GM12878 (cell line): ENCODE data around the gene TGFB1I1. TPM values are rescaled to one million over a fixed set of nuclear protein-coding genes. Genes with fewer than 3 reads are reported as not detected.
A peak's percentile ranks its signal among the peaks of the same experiment; 100 is the strongest.

Source experiments
- ATAC-seq: fragments of 200-7000 bp; cut with Tn5 transposase; 3 replicates; pipeline ENCODE4 v1.9.1; 2020; ENCODE audit warnings: mild to moderate bottlenecking, moderate library complexity
- BruUV-seq: library from RNA; stranded (reverse); fragments of 400-500 nt; replicated peaks from 2 replicates; lab custom pipeline; 2021; lab: Mats Ljungman, UMichigan
- CTCF ChIA-PET: fragments of 300-600 bp; sonication (Branson Sonifier 250); formaldehyde crosslinking; extraction: SDS; loops from one replicate; lab custom pipeline; 2021; ENCODE audit warnings: inconsistent platforms; lab: Yijun Ruan, JAX
- POLR2A ChIA-PET: fragments of 350-600 bp; formaldehyde crosslinking; extraction: SDS; loops from one replicate; lab custom pipeline; 2021; ENCODE audit warnings: inconsistent platforms; lab: Charles Lee
- RAD21 ChIA-PET: fragments of 300-600 bp; sonication (Branson Sonifier 250); formaldehyde crosslinking; loops from one replicate; lab custom pipeline; 2023; ENCODE audit warnings: antibody characterized with exemption; ENCODE audit not compliant: unreplicated experiment; lab: Charles Lee
- SMC1A ChIA-PET: fragments of 300-600 bp; sonication (Branson Sonifier 250); formaldehyde crosslinking; loops from one replicate; lab custom pipeline; 2023; ENCODE audit not compliant: unreplicated experiment, uncharacterized antibody; lab: Charles Lee
- DNase-seq: peaks from one replicate; pipeline ENCODE4 v3.0.0-alpha.2; 2011; ENCODE audit warnings: low read depth, low spot score
- FAIRE-seq: peaks from 3 replicates; lab custom pipeline; 2011; peaks lifted over from hg19 to GRCh38; lab: Jason Lieb, UNC
- H2AFZ ChIP-seq: 2 replicates; pipeline ENCODE4 v1.6.0; 2011; ENCODE audit warnings: low read depth, low read length, control low read depth; ENCODE audit not compliant: control insufficient read depth
- H3K27ac ChIP-seq: 2 replicates; pipeline ENCODE4 v1.5.1; 2011; ENCODE audit warnings: control low read depth; ENCODE audit not compliant: control insufficient read depth, insufficient read depth
- H3K27me3 ChIP-seq, 2 experiments: replicated peaks in 1 of 2; 2 replicates each; pipeline versions ENCODE4 v1.6.0 to v1.6.1; 2011; ENCODE audit warnings: low read length in 1 of 2; ENCODE audit not compliant: control insufficient read depth in 2 of 2, insufficient read depth in 2 of 2
- H3K36me3 ChIP-seq, 2 experiments: 2 replicates each; pipeline ENCODE4 v1.5.1; 2011; ENCODE audit warnings: low read length in 1 of 2; ENCODE audit not compliant: control insufficient read depth in 2 of 2, insufficient read depth in 2 of 2
- H3K4me1 ChIP-seq: 2 replicates; pipeline ENCODE4 v1.6.1; 2011; ENCODE audit warnings: mild to moderate bottlenecking, low read length, moderate library complexity, mixed read lengths; ENCODE audit not compliant: control insufficient read depth, insufficient read depth
- H3K4me2 ChIP-seq: 2 replicates; pipeline ENCODE4 v1.6.0; 2011; ENCODE audit warnings: control low read depth; ENCODE audit not compliant: control insufficient read depth, insufficient read depth
- H3K4me3 ChIP-seq: fragments of 200-600 bp; sonication (generic); 2 replicates; pipeline ENCODE4 v1.5.1; 2016
- H3K79me2 ChIP-seq: 2 replicates; pipeline ENCODE4 v1.6.0; 2011; ENCODE audit warnings: low read length; ENCODE audit not compliant: control insufficient read depth, insufficient read depth
- H3K9ac ChIP-seq: 2 replicates; pipeline ENCODE4 v1.8.0; 2011; ENCODE audit warnings: low read length, control low read depth, mixed read lengths; ENCODE audit not compliant: control insufficient read depth, insufficient read depth
- H3K9me3 ChIP-seq: replicated peaks from 3 replicates; pipeline ENCODE4 v1.5.1; 2011; ENCODE audit warnings: mild to moderate bottlenecking, low read length; ENCODE audit not compliant: control insufficient read depth, insufficient read depth
- H4K20me1 ChIP-seq: 2 replicates; pipeline ENCODE4 v1.6.0; 2011; ENCODE audit not compliant: control insufficient read depth, insufficient read depth
- SMAD1 ChIP-seq: fragments of 450-650 bp; IDR thresholded peaks from 2 replicates; pipeline ENCODE4 v1.6.1; 2018; ENCODE audit warnings: mild to moderate bottlenecking, low read depth; ENCODE audit not compliant: partially characterized antibody
- TCF3 ChIP-seq: IDR thresholded peaks from 2 replicates; pipeline ENCODE4 v1.6.1; 2012; ENCODE audit warnings: low read depth, mild to moderate bottlenecking, low read length, borderline replicate concordance; ENCODE audit not compliant: insufficient read depth
- WGBS: methylation state at CpG from one replicate; pipeline ENCODE4 v1.1.6; 2016; ENCODE audit warnings: low lambda C conversion rate; ENCODE audit not compliant: insufficient replicate concordance, insufficient coverage; ENCODE audit errors: missing lambda C conversion rate; 5-methylcytosine and 5-hydroxymethylcytosine counted together
- in situ Hi-C: fragments of 300-500 bp; cut with MboI; formaldehyde crosslinking; loops from 9 replicates; pipeline ENCODE4 v1.14.3; 2018; ENCODE audit warnings: mixed read lengths
- intact Hi-C: fragments of 100-400 bp; cut with micrococcal nuclease; formaldehyde crosslinking; loops from one replicate; pipeline ENCODE4 v1.14.2; 2022; ENCODE audit not compliant: unreplicated experiment
- polyA plus RNA-seq, 11 experiments: library from polyadenylated mRNA; depleted of rRNA in 4 of 11; unstranded in 6 of 11; stranded (reverse) in 5 of 11; fragments of >200 nt; fragmentation: Nextera tagmentation in 4 of 11; fragmentation: Illumina TruSeq in 1 of 11; extraction: Ambion mirVana in 4 of 11; extraction: Trizol in 1 of 11; gene quantifications; 1 replicate in 1 of 11; 2 replicates in 10 of 11; pipeline versions ENCODE4 v1.2.1 to v1.2.3, GENCODE V29; 2011 to 2016; ENCODE audit warnings: inconsistent platforms in 2 of 11, missing spikeins in 2 of 11, low read depth in 1 of 11
- total RNA-seq, 4 experiments: library from RNA; depleted of rRNA in 3 of 4; stranded (reverse); fragments of >200 nt in 3 of 4; fragmentation: Illumina TruSeq in 1 of 4; extraction: Trizol in 1 of 4; gene quantifications; 2 replicates each; pipeline versions ENCODE4 v1.2.1 to v1.2.3, GENCODE V29; 2013 to 2021
- TF ChIP-seq, protein P1 (sequence below): fragments of 450-650 bp; IDR thresholded peaks from 2 replicates; pipeline ENCODE4 v1.6.1; 2017; ENCODE audit warnings: low read depth, mild to moderate bottlenecking, moderate library complexity
- TF ChIP-seq, protein P2 (sequence below): fragments of 450-650 bp; formaldehyde crosslinking; IDR thresholded peaks from 2 replicates; pipeline ENCODE4 v1.5.0; 2022; ENCODE audit warnings: mild to moderate bottlenecking, missing genetic modification characterization

TGFB1I1 gene
- total and polyA plus RNA-seq, 10 of the 15 experiments (the other 5 are each of a cell fraction or from before 2014, with no cell fraction given), result 0.13 to 2.3 (median 0.41) TPM; not detected in 2

DNA sequence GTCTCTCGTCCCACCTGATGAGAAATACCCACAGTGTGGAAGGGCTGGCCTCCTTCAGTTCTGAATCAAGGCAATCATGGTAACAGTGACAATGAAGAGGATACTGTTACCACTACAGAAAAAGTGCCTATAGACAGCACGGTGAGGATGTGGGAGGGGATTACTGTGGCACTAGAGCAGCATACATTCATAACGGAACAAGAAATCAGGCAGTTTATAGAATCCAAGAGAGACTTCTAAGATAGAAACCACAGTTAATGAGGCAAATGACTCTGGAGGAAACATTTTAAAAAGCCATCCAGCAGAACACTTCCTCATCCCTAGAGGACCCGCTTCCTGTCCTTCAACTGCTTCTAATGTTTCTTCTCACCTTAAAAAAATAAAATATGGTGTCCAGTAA, 33.5 kb downstream of the TGFB1I1 start (continued):
- TF ChIP-seq, protein P1, sequence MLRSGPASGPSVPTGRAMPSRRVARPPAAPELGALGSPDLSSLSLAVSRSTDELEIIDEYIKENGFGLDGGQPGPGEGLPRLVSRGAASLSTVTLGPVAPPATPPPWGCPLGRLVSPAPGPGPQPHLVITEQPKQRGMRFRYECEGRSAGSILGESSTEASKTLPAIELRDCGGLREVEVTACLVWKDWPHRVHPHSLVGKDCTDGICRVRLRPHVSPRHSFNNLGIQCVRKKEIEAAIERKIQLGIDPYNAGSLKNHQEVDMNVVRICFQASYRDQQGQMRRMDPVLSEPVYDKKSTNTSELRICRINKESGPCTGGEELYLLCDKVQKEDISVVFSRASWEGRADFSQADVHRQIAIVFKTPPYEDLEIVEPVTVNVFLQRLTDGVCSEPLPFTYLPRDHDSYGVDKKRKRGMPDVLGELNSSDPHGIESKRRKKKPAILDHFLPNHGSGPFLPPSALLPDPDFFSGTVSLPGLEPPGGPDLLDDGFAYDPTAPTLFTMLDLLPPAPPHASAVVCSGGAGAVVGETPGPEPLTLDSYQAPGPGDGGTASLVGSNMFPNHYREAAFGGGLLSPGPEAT, result 0 out of 2 replicates have a peak, but pooled peaks have one; percentile 45
- TF ChIP-seq SMAD1, result no peak

DNA sequence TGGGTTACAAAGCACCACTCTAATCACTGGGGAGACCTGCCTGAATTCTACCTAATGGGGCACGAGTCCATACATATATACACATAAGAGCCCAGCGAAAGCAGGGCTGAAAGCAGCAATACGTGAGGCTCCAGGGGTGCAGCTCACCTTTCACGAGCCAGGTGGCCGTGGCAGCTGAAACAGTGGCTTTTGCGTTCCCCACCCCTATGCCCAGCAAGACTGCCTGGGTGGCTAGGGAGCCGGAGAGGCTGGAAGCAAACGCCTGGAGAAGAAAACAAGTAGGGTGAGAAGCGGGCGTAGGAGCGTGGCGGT, 35.6 kb downstream of the TGFB1I1 start:
- no TSS peak for BruUV-seq
- ATAC-seq (peak; percentile 31; the same call in 2 of the 3 replicates), DNase-seq (no peak)
- no peaks in the 10 kb centered on the region; the same call in 2 of the 3 replicates for H3K9me3 ChIP-seq
- no peaks in the 10 kb centered on the region; a peak in 1 of 4 replicates for H3K36me3 ChIP-seq
- ChIA-PET CTCF (interaction anchor here (0.6 to 3.1 kb wide), 3 partner anchors 47 to 207 kb away, joined by 3 to 25 read pairs (median 5); partner anchors contain the start of gene ARMC5), SMC1A (interaction anchor here (0.9 to 1.5 kb wide), 3 partner anchors 9 to 367 kb away, joined by 3 to 9 read pairs (median 4); partner anchors contain the start of gene ZNF267)
- H3K79me2 ChIP-seq, result peaks cover 26% of the 10 kb centered on the region
- peak overlapping the region; percentile 92 for H3K27ac ChIP-seq
- peak overlapping the region; percentile 91 for H3K4me2 ChIP-seq
- no peaks in the 10 kb centered on the region for H3K27me3 ChIP-seq
- H3K4me1 ChIP-seq, result peaks cover 14% of the 10 kb centered on the region
- intact Hi-C loops, result loop anchor here (5.0 to 10.0 kb wide), 3 partner anchors 50 to 205 kb away; partner anchors contain the start of gene ARMC5
- H3K4me3 ChIP-seq, result peak overlapping the region; percentile 90
- TF ChIP-seq, protein P2, sequence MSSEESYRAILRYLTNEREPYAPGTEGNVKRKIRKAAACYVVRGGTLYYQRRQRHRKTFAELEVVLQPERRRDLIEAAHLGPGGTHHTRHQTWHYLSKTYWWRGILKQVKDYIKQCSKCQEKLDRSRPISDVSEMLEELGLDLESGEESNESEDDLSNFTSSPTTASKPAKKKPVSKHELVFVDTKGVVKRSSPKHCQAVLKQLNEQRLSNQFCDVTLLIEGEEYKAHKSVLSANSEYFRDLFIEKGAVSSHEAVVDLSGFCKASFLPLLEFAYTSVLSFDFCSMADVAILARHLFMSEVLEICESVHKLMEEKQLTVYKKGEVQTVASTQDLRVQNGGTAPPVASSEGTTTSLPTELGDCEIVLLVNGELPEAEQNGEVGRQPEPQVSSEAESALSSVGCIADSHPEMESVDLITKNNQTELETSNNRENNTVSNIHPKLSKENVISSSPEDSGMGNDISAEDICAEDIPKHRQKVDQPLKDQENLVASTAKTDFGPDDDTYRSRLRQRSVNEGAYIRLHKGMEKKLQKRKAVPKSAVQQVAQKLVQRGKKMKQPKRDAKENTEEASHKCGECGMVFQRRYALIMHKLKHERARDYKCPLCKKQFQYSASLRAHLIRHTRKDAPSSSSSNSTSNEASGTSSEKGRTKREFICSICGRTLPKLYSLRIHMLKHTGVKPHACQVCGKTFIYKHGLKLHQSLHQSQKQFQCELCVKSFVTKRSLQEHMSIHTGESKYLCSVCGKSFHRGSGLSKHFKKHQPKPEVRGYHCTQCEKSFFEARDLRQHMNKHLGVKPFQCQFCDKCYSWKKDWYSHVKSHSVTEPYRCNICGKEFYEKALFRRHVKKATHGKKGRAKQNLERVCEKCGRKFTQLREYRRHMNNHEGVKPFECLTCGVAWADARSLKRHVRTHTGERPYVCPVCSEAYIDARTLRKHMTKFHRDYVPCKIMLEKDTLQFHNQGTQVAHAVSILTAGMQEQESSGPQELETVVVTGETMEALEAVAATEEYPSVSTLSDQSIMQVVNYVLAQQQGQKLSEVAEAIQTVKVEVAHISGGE (CRISPR knock-in tag), result no peak
- 0 out of 2 replicates have a peak, but pooled peaks have one; percentile 11 for TF ChIP-seq TCF3
- TF ChIP-seq, all 136 proteins: peak for 1
- no peaks in the 10 kb centered on the region for H4K20me1 ChIP-seq
- FAIRE-seq, result no peak
- H3K9ac ChIP-seq, result peak overlapping the region; percentile 98
- RAD21 ChIA-PET, result interaction anchor here (1.0 kb wide), 1 partner anchor 47 kb away, joined by 3 read pairs; no protein-coding TSS in a partner anchor
- WGBS, result 2% methylated on average over 12 of the region's 12 CpGs
- H2AFZ ChIP-seq, result peak overlapping the region; percentile 89
- in situ Hi-C loops, result no loop called here
- POLR2A ChIA-PET, result interaction anchor here (1.0 to 1.6 kb wide), 3 partner anchors 20 to 366 kb away, joined by 3 to 6 read pairs (median 4); partner anchors contain the start of gene ZNF267
